Erythroblast (primary cell): Measurements from ENCODE around the gene AKAP13.

Source experiments
- GATA1 ChIP-seq: IDR thresholded peaks from 2 replicates; pipeline ENCODE4 v1.6.1; 2011; ENCODE audit warnings: low read depth, mild to moderate bottlenecking, control low read depth, low read length, moderate library complexity
- POLR2A ChIP-seq: IDR thresholded peaks from 2 replicates; pipeline ENCODE4 v1.6.1; 2011; ENCODE audit warnings: mild to moderate bottlenecking, low read length

DNA sequence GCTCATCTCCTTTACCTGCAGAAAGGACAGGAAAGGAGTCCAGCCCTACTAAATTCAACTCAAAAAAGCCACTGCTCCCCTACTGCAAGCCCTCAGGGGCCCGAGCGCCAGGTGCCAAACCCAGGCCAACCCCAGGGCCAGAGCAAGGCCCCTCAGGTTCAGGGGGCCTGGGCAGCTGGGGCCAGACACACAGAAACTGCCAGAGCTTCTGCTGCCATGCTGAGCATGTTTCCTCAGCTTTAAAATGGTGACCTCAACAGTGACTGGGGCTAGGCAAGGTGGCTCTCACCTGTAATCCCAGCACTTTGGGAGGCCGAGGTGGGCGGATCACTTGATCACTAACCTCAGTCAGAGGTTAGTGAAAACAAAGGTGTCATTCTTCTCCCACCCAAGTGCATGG is 375.5 kb downstream of the AKAP13 start:
- TF ChIP-seq POLR2A (no peak), GATA1 (no peak)
